GM19463 (cell line): ENCODE data around the gene GALM.
"Not testable (repeated sequence)": the region's sequence is repeated elsewhere in the genome, so short reads cannot be mapped to it uniquely, and the experiment has no call there.

ENCODE experiments used
- ATAC-seq: cut with Tn5 transposase; IDR thresholded peaks from one replicate; pipeline ENCODE4 v1.9.1; 2021; ENCODE audit warnings: mild to moderate bottlenecking, moderate library complexity; ENCODE audit not compliant: unreplicated experiment

GALM gene

GRCh38 chr2:38676681-38677080 is 10.8 kb downstream of the GALM start:
- ATAC-seq = no peak

- ATAC-seq = not testable (repeated sequence)
These were observed 15.0 kb downstream of the GALM start for GRCh38 chr2:38680868-38681267.

DNA sequence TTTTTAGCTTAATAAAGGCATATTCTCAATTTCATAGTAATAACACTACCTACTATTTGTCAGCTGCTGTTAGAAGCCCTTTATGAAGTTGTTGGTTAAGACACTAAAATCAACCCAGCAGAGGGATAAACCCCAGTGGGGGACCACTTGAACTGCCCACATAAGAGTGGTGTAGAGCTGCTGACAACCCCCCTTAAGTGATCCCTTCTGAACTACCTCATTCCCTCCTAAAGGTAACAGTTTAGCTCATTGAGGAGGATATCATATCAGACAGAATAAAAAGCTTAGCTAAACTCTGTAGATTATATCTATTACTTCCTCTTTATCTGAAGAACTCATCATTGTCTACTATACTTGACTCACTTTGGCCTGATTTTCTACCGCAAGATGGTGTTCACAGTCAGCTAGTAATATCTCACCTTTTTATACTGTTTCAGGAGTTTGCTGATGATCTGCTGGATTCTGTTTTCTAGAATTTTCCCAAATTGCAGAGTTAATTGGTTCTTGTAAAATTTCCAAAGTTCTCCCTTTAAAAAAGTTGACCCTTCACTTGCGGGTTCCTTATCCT is 16.2 kb downstream of the GALM start:
- ATAC-seq = no peak

- not testable (repeated sequence) for ATAC-seq
These were observed 16.7 kb downstream of the GALM start for GRCh38 chr2:38682620-38683019.

DNA sequence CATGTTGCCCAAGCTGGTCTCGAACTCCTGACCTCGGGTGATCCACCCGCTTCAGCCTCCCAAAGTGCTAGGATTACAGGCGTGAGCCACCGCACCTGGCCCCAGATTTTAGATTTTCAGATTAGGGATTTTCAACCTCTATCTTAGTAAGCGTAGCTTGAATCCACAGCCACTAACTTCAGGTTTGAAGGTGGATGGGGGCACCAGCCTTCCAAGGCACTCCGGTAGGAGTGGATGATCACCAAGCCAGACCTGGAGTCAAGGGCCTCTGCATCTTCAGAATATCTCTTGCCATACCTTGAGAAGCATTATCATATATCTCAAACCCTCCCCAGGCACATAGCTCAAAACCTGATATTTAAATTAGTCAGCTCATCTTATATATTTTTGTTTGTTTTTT is 17.9 kb downstream of the GALM start:
- ATAC-seq = no peak

- no peak for ATAC-seq
These were observed 19.3 kb downstream of the GALM start for GRCh38 chr2:38685116-38685735.

GRCh38 chr2:38690499-38691420 is 24.8 kb downstream of the GALM start:
- ATAC-seq = no peak

DNA sequence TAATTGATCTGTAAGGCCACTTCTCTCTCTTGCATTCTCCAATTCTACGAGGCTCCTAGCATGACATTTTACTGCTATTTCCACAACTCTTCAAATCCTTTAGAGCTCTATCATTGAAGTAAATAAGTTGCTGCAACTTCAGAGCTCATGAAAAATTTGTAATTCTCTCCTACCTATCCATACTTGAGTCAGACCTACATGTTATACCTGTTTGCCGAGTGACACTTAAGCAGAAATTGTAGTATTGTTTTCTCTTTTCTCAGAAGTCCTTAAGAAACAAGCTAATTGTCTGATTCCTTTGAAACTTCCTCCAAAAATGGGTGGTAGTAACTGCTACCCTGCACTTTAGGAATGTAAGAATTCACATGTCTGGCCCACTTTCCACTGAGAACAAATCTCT is 26.1 kb downstream of the GALM start:
- no peak for ATAC-seq

- no peak for ATAC-seq
These were observed 26.9 kb downstream of the GALM start for GRCh38 chr2:38692636-38693318.

DNA sequence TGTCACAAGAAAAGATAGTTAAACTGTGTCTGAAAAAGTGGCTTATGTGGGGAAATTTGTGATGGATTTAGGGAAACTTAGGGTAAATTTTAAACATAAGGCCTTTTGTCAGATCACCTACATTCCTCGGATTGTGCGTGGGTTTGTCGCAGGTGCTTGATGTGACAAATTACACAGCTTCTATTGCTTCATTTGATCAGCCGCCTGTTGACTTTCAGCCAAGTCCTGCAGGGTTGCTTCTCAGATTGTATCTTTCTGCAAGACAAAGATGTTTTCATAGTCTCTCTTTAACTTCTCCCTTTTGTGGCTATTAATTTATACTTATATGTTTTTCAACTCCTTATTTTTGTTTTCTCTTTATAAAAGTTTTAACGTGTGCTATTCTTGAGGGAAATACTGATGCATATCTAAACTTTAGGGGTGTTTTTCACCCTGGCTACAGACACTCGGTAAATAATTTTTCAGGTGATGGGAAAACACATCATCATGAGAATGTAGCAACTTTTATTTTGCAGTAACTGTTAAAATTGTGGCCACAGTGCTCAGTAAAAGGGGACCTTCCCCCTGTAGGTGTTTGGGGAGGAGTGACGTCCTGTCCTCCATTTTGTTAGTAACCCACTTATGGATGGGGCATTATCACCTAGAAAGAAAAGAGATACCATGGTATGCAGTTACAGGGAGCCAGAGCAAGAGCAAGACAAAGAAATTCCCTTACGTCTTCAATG is 31.4 kb downstream of the GALM start:
- ATAC-seq = no peak

- ATAC-seq = no peak
These were observed 32.6 kb downstream of the GALM start for GRCh38 chr2:38698467-38699003.

DNA sequence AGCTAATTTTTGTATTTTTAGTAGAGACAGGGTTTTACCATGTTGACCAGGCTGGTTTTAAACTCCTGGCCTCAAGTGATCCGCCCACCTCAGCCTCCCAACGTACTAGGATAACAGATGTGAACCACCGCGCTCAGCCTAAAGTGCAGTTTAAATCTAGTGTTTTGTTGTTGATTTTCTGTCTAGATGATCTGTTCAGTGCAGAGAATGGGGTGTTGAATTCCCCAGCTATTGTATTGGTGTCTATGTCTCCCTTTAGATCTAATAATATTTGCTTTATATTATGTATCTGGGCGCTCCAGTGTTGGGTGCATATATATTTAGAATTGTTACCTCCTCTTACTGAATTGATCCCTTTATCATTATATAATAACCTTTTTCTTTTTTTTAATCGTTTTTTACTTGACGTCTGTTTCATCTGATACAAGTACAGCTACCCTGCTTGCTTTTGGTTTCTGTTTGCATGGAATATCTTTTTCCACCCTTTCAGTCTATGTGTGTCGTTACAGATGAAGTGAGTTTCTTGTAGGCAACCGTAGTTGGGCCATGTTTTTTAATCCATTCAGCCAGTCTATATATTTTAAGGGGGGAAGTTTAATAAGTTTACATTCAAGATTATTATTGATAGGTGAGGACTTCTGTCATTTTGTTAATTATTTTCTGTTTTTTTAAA is 34.3 kb downstream of the GALM start:
- no peak for ATAC-seq

DNA sequence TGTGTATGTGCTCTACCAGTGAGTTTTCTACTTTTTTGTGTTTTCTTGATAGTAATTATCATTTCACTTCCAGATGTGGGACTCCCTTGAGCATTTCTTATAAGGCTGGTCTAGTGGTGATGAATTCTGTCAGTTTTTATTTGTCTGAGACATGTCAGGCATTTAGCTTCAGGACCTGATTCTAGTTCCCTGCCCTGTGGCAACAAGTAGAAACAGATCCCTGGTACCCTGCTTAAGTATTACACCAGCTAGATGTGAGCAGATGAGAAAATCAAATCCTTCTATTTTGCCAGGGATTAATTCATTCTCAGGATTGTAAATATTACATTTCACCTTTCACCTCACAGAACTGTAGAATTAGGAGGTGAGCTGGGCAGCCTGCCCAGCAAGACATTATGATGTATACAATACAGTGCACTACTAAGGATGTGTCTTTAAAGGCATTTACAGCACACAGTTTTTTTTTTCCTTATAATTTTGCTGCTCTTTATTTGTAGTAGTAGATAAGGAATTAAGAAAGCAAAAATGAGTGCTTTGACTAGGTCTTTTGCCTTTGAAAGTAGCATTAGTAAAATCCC is 35.1 kb downstream of the GALM start:
- ATAC-seq = no peak

GRCh38 chr2:38701542-38701941 is 35.6 kb downstream of the GALM start:
- no peak for ATAC-seq

- no peak for ATAC-seq
These were observed 36.5 kb downstream of the GALM start for GRCh38 chr2:38702413-38702812.

- not testable (repeated sequence) for ATAC-seq
These were observed 37.4 kb downstream of the GALM start for GRCh38 chr2:38703336-38703735.

GRCh38 chr2:38704664-38705063 is 38.8 kb downstream of the GALM start:
- no peak for ATAC-seq

DNA sequence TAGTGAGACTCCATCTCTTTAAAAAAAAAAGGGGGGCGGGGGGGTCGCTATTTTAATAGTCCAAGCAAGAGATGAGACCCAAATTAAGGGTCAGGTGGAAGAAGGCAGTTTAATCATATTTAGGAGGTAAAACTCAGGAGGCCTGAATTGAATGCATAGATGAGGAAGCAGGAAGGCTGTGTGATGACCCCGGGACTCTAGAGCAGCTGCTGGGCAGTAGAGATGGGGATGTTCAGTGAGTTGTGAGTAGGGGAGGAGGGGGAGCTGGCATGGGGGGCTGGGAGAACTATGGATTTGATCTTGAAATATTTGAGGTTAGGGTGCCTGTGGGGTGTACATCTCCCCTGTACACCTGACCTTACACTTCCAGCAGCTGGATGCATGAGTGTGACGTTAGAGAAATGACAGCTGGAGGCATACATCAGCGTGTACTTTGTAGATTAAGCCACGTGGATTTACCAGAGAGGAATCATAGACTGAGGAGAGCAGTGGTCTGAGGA is 41.0 kb downstream of the GALM start:
- ATAC-seq = no peak

DNA sequence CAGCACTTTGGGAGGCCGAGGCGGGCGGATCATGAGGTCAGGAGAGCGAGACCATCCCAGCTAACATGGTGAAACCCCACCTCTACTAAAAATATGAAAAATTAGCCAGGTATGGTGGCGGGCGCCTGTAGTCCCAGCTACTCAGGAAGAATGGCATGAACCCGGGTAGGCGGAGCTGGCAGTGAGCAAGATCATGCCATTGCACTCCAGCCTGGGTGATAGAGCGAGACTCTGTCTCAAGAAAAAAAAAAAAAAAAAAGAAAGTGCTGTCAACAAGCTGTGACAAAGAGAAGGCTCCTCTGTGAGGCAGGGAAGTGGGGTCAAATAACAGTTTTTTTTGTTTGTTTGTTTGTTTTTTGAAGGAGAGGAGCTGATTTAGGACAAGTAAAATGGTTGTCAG is 42.6 kb downstream of the GALM start:
- ATAC-seq = not testable (repeated sequence)
